Lower lobe of right lung (tissue), 2 donors: ENCODE data around the gene ZNF280D. TPM values are rescaled to one million over a fixed set of nuclear protein-coding genes. Genes with fewer than 3 reads are reported as not detected.

Experiments
- ATAC-seq, 2 donors: fragments of 200-7000 bp; cut with Tn5 transposase; one replicate each; pipeline ENCODE4 v1.9.1; 2020 to 2022; ENCODE audit warnings: mild to moderate bottlenecking in 2 of 2, moderate library complexity in 2 of 2
- DNase-seq: peaks from one replicate; pipeline ENCODE4 v3.0.0-alpha.2; 2020
- H3K27ac ChIP-seq: fragments of 200-600 bp; one replicate; pipeline ENCODE4 v1.8.0; 2022
- H3K27me3 ChIP-seq: fragments of 200-600 bp; one replicate; pipeline ENCODE4 v1.8.0; 2022; ENCODE audit warnings: low read depth
- H3K36me3 ChIP-seq: fragments of 200-600 bp; one replicate; pipeline ENCODE4 v1.8.0; 2022; ENCODE audit warnings: mild to moderate bottlenecking
- H3K4me1 ChIP-seq: fragments of 200-600 bp; one replicate; pipeline ENCODE4 v1.8.0; 2022
- H3K4me3 ChIP-seq: fragments of 200-600 bp; one replicate; pipeline ENCODE4 v1.8.0; 2022; ENCODE audit warnings: mild to moderate bottlenecking
- H3K9me3 ChIP-seq: fragments of 200-600 bp; one replicate; pipeline ENCODE4 v1.8.0; 2022
- CTCF ChIP-seq: fragments of 200-600 bp; IDR thresholded peaks from one replicate; pipeline ENCODE4 v1.8.0; 2022; ENCODE audit warnings: antibody characterized with exemption, mild to moderate bottlenecking
- intact Hi-C: fragments of 100-400 bp; cut with DNase I; formaldehyde crosslinking; loops from one replicate; pipeline ENCODE4 v1.11.0; 2022
- total RNA-seq: library from RNA; stranded (reverse); fragmentation: NEBNext Ultra II Directional; extraction: Animal tissue kit (Norgen Biotek cat#: 25700); gene quantifications from one replicate; pipeline ENCODE4 v1.2.1, GENCODE V29; 2021
- donor health status: DM: no; HTN: yes; CAD: no; lungs with severe emphysema.

Gene ZNF280D
- total RNA-seq, 1 donor from 2014 or later: 57.1 TPM

- Histone ChIP-seq H3K27me3 (no peaks in the 10 kb centered on the region), H3K9me3 (no peaks in the 10 kb centered on the region), H3K36me3 (no peaks in the 10 kb centered on the region), H3K4me3 (no peak overlapping the region), H3K4me1 (no peaks in the 10 kb centered on the region), H3K27ac (no peak overlapping the region)
- no peak for TF ChIP-seq CTCF
- intact Hi-C loops: no loop called here
- no peak for ATAC-seq
- no peak for DNase-seq
Observed at GRCh38 chr15:56617628-56618027, 115.7 kb downstream of the ZNF280D start.

DNA sequence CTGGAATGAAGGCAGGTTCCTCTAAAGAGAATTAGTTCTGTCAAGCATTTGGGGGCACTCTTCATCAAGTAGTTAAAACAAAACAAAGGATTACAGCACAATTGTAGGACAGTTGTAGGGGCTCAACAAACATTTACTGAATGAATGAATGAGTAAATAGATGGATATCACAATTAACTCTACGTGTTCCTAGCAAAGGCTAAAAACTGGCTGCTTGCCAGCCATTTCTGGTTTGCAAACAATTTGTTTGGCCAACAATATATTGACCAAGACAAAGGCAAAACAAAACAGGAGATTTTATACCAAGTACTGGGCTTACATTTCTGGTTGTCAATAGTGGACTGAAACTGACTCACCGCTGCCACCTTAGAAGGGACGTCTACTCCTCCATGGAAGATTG lies 116.8 kb downstream of the ZNF280D start:
- no peaks in the 10 kb centered on the region for H3K4me1 ChIP-seq
- ATAC-seq: no peak
- no peaks in the 10 kb centered on the region for H3K36me3 ChIP-seq
- no peaks in the 10 kb centered on the region for H3K27me3 ChIP-seq
- DNase-seq: no peak
- H3K27ac ChIP-seq: no peak overlapping the region
- TF ChIP-seq CTCF: no peak
- intact Hi-C loops: no loop called here
- H3K9me3 ChIP-seq: no peaks in the 10 kb centered on the region
- no peak overlapping the region for H3K4me3 ChIP-seq

GRCh38 chr15:56613811-56614210 lies 119.5 kb downstream of the ZNF280D start:
- H3K27ac ChIP-seq: no peak overlapping the region

DNA sequence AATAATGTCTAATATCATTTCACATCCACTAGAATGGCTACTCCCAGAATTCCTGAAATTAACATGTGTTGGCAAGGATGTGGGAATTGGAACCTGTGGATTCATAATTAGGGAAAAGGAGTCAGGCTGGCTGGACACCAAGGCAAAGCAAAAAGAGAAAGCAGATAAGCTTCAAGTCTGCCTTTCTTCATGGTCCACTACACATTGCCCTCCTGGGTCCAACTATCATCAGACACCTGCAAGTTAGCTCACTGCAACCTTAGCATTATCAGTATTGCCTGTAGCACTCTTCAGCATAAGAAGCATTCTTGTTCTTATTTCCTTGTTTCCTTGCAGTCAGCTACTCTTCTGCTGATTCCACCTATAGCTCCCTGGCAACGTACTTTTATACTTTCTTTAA lies 124.3 kb downstream of the ZNF280D start:
- intact Hi-C loops: no loop called here
- Histone ChIP-seq H3K4me3 (no peak overlapping the region), H3K27ac (no peak overlapping the region), H3K4me1 (no peaks in the 10 kb centered on the region), H3K9me3 (peaks cover under 1% of the 10 kb centered on the region), H3K27me3 (no peaks in the 10 kb centered on the region), H3K36me3 (no peaks in the 10 kb centered on the region)
- no peak for TF ChIP-seq CTCF
- ATAC-seq (no peak), DNase-seq (no peak)

More at GRCh38 chr15:56613811-56614210, 119.5 kb downstream of the ZNF280D start:
- H3K9me3 ChIP-seq: no peaks in the 10 kb centered on the region
- no peak for TF ChIP-seq CTCF
- no peaks in the 10 kb centered on the region for H3K27me3 ChIP-seq
- DNase-seq (no peak), ATAC-seq (no peak)
- H3K4me1 ChIP-seq: no peaks in the 10 kb centered on the region
- H3K4me3 ChIP-seq: no peak overlapping the region
- intact Hi-C loops: no loop called here
- no peaks in the 10 kb centered on the region for H3K36me3 ChIP-seq

DNA sequence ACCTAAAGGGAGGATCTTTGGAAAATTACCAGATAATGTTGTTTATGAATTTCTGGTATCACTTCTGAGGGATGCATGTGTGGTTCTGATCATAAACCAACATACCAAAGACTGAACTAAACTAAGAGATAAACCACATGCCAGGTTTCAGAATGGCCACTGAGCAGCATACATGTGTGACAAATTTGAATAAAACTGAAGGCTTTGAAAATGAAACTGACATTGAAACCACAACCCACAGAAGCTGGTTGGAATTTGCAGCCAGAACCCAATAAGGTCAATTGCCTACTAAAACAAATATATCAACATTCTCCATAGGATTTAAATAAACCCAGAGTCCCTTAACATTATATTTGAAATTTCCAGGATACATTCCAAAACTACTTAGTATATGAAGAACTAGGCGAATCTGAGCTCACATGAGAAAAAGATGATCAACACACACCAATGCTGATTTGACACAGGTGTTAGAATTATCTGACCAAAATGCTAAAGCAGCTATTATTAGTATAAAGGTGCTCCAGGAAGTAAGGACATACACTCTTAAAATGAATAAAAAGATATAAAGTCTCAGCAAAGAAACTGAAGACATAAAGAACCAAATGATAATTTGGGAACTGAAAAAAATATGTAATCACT lies 125.0 kb downstream of the ZNF280D start:
- no peak overlapping the region for H3K27ac ChIP-seq
- no peak for ATAC-seq
- H3K36me3 ChIP-seq: no peaks in the 10 kb centered on the region
- H3K27me3 ChIP-seq: no peaks in the 10 kb centered on the region
- intact Hi-C loops: no loop called here
- H3K4me1 ChIP-seq: no peaks in the 10 kb centered on the region
- no peak overlapping the region for H3K4me3 ChIP-seq
- TF ChIP-seq CTCF: no peak
- peaks cover 6% of the 10 kb centered on the region for H3K9me3 ChIP-seq
- no peak for DNase-seq
